LNCAP (cell line): Measurements from ENCODE around the gene SKOR1.

Source experiments
- CTCF ChIP-seq: fragments of 450-650 bp; IDR thresholded peaks from 2 replicates; pipeline ENCODE4 v1.5.1; 2017; ENCODE audit warnings: mild to moderate bottlenecking

Gene SKOR1

GRCh38 chr15:67839929-67840748 is 14.8 kb downstream of the SKOR1 start, which contains the start of gene RNU6-1:
Gene RNU6-1, minus strand, starts transcription at chr15:67840045.
- TF ChIP-seq CTCF, result no peak

GRCh38 chr15:67840749-67841512 is 15.6 kb downstream of the SKOR1 start:
- TF ChIP-seq CTCF, result no peak

GRCh38 chr15:67841513-67841762 is 16.1 kb downstream of the SKOR1 start:
- no peak for TF ChIP-seq CTCF

GRCh38 chr15:67843092-67843501 is 17.8 kb downstream of the SKOR1 start:
- TF ChIP-seq CTCF, result no peak

GRCh38 chr15:67843571-67844387 is 18.5 kb downstream of the SKOR1 start:
- no peak for TF ChIP-seq CTCF

- TF ChIP-seq CTCF, result no peak
Measured at GRCh38 chr15:67845974-67846373, 20.7 kb downstream of the SKOR1 start.

- no peak for TF ChIP-seq CTCF
Measured at GRCh38 chr15:67849538-67849937, 24.2 kb downstream of the SKOR1 start.
